HG03159 (cell line): ENCODE results near the gene LIN9.
"Not testable (repeated sequence)": the region's sequence is repeated elsewhere in the genome, so short reads cannot be mapped to it uniquely, and the experiment has no call there.

Source experiments
- ATAC-seq: cut with Tn5 transposase; IDR thresholded peaks from one replicate; pipeline ENCODE4 v1.9.1; 2021; ENCODE audit warnings: mild to moderate bottlenecking, moderate library complexity; ENCODE audit not compliant: unreplicated experiment

Gene LIN9

GRCh38 chr1:226308723-226309397, at the start of gene LIN9:
Gene LIN9, minus strand, starts transcription at chr1:226309164. Its CDS starts 25 bp downstream, at chr1:226309139.
- peak; percentile 83 for ATAC-seq

GRCh38 chr1:226357416-226357815, 48.5 kb upstream of the LIN9 start:
- no peak for ATAC-seq

- no peak for ATAC-seq
Measured at GRCh38 chr1:226355669-226356551, 46.9 kb upstream of the LIN9 start.

- no peak for ATAC-seq
Measured at GRCh38 chr1:226355016-226355415, 46.1 kb upstream of the LIN9 start.

- no peak for ATAC-seq
Measured at GRCh38 chr1:226353698-226354525, 44.9 kb upstream of the LIN9 start.

GRCh38 chr1:226351709-226352108, 42.7 kb upstream of the LIN9 start:
- no peak for ATAC-seq

- ATAC-seq = no peak
Measured at GRCh38 chr1:226350519-226350865, 41.5 kb upstream of the LIN9 start.

GRCh38 chr1:226349801-226350518, 41.0 kb upstream of the LIN9 start:
- peak; percentile 40 for ATAC-seq

GRCh38 chr1:226349081-226349480, 40.1 kb upstream of the LIN9 start:
- no peak for ATAC-seq

- ATAC-seq = no peak
Measured at GRCh38 chr1:226344441-226345259, 35.7 kb upstream of the LIN9 start.

GRCh38 chr1:226342656-226343055, 33.7 kb upstream of the LIN9 start:
- no peak for ATAC-seq

- ATAC-seq = not testable (repeated sequence)
Measured at GRCh38 chr1:226340111-226340510, 31.1 kb upstream of the LIN9 start.

- ATAC-seq = no peak
Measured at GRCh38 chr1:226337276-226337875, 28.4 kb upstream of the LIN9 start.

- no peak for ATAC-seq
Measured at GRCh38 chr1:226335661-226336060, 26.7 kb upstream of the LIN9 start.

GRCh38 chr1:226332947-226333346, 24.0 kb upstream of the LIN9 start:
- no peak for ATAC-seq

GRCh38 chr1:226329237-226329636, 20.3 kb upstream of the LIN9 start:
- ATAC-seq = no peak

- no peak for ATAC-seq
Measured at GRCh38 chr1:226327761-226328162, 18.8 kb upstream of the LIN9 start.

GRCh38 chr1:226325178-226325577, 16.2 kb upstream of the LIN9 start:
- no peak for ATAC-seq

GRCh38 chr1:226324479-226324878, 15.5 kb upstream of the LIN9 start:
- no peak for ATAC-seq
